HG02610 (cell line): ENCODE measurements around the gene GOLGA6C.
A peak's percentile ranks its signal among the peaks of the same experiment; 100 is the strongest.
"Not testable (repeated sequence)": the region's sequence is repeated elsewhere in the genome, so short reads cannot be mapped to it uniquely, and the experiment has no call there.

Experiments
- ATAC-seq: cut with Tn5 transposase; IDR thresholded peaks from one replicate; pipeline ENCODE4 v1.9.1; 2021; ENCODE audit warnings: mild to moderate bottlenecking, moderate library complexity; ENCODE audit not compliant: unreplicated experiment

GOLGA6C gene

DNA sequence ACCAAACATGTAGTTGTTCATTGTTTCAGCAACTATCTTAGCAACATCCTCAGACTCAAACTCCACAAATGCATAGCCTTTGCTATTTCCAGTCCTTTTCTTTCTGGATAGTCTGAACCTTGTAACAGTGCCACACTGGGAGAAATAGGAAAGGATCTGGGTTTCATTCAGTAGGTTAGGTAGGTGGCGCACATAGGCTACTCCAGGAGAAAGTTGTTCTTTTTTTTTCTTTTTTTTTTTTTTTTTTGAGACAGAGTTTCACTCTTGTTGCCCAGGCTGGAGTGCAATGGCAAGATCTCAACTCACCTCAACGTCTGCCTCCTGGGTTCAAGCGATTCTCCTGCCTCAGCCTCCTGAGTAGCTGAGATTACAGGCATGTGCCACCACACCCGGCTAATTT, 5.8 kb upstream of the GOLGA6C start:
- not testable (repeated sequence) for ATAC-seq

GRCh38 chr15:75258620-75259343, 648 bp downstream of the GOLGA6C start:
- not testable (repeated sequence) for ATAC-seq

- ATAC-seq: not testable (repeated sequence)
Measured at GRCh38 chr15:75259873-75260272, 1.7 kb downstream of the GOLGA6C start.

DNA sequence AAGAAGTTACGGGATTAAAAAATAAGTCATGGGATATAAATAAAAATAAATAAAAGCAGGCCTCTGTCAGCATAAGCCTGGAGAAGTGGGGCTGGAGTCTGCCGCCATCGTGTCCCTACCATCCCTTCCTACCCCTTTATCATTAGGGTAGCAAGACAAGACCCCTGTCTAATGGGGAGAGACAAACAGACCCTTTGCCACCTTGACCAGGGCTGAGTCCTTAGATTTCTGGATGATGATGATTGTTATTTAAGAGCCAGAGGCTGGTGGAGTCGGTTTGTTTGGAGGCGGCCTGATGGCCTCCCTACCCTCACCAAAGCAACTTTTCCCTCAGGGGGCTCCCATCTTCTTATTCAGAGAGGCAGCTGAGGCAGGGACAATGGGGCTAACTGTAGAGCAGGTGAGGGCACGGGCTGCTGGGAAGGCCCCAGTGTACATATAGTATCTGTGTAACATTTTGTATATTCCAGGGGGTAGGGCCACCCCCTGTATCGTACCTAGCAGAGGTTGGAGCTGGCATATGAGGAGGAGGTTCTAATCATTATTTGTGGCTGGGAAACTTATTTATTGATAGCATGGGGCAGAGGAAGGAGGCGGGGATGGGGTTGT, 15.7 kb downstream of the GOLGA6C start:
- ATAC-seq: not testable (repeated sequence)

GRCh38 chr15:75274509-75275107, 16.5 kb downstream of the GOLGA6C start:
- ATAC-seq: peak; percentile 88

DNA sequence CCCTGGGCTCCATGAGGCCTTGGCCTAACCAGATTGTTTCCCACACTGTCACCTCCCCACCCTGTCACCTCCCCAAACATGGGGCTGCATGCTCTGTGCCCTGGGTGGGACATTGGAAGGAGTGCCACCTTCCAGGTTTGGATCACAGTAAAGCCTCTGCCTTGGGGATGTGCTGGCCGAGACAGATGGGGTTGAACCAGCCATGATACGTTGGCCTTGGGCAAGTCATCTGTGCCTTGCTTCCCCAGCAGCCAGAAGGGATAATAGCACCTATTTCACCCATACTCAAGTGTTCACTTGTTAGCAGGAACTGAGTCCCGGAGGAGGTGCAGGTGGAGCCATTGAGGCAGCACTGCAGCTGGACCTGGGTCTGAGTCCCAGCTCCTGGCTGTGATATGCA, 17.5 kb downstream of the GOLGA6C start:
- ATAC-seq: not testable (repeated sequence)

GRCh38 chr15:75278497-75278896, 20.4 kb downstream of the GOLGA6C start:
- ATAC-seq: not testable (repeated sequence)

GRCh38 chr15:75282572-75282971, 24.4 kb downstream of the GOLGA6C start, which contains the start of gene GOLGA6D:
Gene GOLGA6D (plus strand): TSS chr15:75282835. CDS start chr15:75282876, 41 bp downstream.
- ATAC-seq: not testable (repeated sequence)

GRCh38 chr15:75284152-75284551, 26.0 kb downstream of the GOLGA6C start:
- not testable (repeated sequence) for ATAC-seq

GRCh38 chr15:75293660-75294059, 35.5 kb downstream of the GOLGA6C start:
- not testable (repeated sequence) for ATAC-seq

DNA sequence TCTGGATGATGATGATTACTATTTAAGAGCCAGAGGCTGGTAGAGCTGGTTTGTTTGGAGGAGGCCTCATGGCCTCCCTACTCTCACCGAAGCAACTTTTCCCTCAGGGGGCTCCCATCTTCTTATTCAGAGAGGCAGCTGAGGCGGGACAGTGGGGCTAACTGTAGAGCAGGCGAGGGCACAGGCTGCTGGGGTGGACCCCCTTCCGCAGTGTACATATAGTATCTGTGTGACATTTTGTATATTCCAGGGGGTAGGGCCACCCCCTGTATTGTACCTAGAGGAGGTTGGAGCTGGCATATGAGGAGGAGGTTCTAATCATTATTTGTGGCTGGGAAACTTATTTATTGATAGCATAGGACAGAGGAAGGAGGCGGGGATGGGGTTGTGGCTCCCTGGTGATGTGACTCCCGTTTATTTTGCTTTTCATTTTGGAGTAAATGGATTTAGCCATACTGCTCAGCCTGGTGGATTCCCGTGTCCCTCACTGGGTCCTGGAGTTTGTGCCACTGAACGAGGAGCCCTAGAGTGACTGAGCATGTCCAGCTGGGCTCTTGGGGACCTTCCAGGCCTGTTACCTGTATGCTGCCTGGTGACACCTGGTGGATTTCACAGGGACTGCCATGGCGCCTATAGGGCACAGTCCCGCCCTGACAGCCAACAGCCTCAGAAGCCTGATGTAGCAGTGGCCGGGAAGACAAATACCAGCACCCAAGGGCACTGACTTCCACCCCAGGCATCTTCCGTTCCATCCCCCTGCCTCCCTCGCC, 40.6 kb downstream of the GOLGA6C start:
- ATAC-seq: peak; percentile 44

- peak; percentile 44 for ATAC-seq
Measured at GRCh38 chr15:75299311-75299688, 41.2 kb downstream of the GOLGA6C start.

GRCh38 chr15:75300026-75300425, 41.9 kb downstream of the GOLGA6C start:
- ATAC-seq: not testable (repeated sequence)

DNA sequence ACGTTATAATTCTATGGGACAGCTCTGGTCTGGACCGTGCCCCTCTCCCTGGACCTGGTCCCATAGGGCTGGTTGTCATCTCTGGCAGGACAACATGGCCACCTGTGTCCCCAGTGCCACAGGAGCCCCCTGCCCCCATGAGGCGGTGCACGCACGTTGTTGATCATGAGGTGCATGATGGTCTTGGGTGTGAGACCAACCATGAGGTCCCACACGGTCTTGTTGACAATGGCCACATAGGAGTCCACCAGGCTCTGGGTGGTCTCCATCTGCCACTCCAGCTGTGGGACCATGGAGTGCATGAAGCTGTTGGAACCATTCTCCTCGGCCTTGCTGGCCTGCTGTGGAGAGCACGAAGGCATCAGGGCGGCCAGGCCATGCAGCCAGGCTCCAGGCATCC, 44.2 kb downstream of the GOLGA6C start:
- ATAC-seq: no peak

DNA sequence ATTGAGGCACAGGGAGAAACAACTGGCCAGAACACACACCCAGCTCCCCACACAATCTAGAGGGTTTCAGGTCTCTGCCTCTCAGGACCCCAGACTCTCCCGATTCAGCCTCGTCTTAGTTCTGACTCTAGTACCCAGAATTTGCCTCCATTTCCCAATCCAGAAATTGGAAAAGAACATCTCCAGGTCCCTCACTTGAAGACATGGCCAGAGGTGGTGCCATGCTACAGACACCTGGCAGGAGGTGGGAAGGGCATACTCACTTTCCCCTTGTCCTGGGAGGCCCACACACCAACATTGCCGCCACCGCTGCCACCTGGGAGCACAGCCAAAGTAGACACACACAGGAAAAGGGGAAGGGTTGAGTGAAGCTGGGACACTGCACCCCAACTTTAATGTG, 44.6 kb downstream of the GOLGA6C start:
- not testable (repeated sequence) for ATAC-seq

GRCh38 chr15:75306188-75306587, 48.1 kb downstream of the GOLGA6C start:
- ATAC-seq: no peak

DNA sequence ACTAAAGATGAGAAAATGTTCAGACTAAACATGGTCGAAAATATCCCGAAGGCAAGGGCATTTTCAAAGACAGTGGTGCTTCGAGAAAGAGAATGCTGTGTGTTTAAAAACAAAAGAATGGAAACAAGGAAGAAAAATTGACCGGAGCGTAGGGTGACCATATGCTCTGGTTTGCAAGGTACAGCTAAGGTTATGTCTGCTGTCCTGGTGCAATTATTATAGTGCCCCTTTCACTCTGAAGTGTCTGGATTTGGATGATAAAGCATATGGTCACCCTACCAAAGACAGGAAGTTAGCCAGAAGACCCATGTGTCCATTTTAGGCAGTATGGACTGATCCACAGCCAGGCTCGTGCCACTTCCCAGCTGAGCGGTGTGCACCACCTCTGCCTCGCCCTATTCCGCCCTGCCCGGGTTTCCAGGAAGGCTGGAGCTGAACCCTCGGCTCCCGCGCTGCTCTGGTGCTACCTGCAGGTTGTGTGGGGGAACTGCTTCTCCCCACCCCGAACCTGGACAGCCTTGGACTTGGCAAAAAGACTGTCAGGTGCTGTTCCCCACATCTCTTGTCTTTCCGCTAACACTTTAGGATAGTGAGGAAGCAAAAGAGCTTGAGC, 49.8 kb downstream of the GOLGA6C start:
- ATAC-seq: no peak

DNA sequence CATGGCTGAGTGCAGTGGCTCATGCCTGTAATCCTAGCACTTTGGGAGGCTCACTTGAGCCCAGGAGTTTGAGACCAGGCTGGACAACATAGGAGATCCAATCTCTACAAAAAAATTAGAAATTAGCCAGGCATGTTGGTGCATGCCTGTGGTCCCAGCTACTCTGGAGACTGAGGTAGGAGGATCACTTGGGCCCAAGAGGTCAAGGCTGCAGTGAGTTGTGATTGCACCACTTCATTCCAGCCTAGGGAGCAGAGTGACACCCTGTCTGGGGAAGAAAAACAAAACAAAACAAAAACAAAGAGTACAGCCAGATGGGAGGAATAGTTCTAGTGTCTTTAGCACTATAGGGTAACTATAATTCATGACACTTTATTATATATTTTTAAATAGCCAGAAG, 51.6 kb downstream of the GOLGA6C start:
- no peak for ATAC-seq

DNA sequence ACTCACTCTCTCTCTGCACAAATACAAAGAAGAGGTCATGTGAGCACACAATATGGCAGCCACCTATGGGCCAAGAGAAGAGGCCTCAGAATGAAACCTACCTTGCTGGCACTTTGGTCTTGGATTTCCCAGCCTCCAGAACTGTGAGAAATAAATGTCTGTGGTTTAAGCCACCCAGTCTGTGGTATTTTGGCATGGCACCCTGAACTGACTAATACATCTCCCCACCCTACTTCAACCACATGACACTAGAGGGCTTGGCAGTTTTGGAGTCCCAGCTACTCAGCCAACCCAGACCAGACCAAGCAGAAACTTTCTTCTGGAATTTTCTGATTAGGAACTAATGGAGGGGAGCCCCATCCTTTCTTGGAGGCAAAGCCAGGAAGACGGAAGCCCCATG, 54.4 kb downstream of the GOLGA6C start:
- ATAC-seq: not testable (repeated sequence)

GRCh38 chr15:75313116-75313845, 55.1 kb downstream of the GOLGA6C start:
- ATAC-seq: no peak
